ENCODE data around the gene PRX.
"Not testable (repeated sequence)": the region's sequence is repeated elsewhere in the genome, so short reads cannot be mapped to it uniquely, and the experiment has no call there.

Gene PRX

DNA sequence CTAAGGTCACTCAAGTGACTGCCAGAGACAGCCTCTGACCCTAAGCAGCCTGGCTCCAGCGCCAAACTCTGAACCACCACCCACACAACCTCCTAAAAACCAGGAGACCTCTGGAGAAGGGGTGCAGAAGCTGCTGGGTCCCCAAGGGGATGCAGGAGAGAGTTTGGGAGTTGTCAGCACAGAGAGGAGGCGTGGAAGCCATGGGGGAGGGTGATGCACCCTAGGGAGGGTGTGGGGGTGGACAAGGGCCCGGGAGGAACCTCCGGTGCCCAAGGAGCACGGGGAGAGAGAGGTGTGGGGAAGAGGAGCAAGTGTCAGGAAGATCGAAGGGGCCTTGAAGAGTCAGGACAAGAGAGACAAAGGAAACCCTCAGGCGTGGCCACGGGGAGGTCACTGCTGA, 21.1 kb downstream of the PRX start:
- no peak for DNase-seq (ENCODE audit: low spot score)

DNA sequence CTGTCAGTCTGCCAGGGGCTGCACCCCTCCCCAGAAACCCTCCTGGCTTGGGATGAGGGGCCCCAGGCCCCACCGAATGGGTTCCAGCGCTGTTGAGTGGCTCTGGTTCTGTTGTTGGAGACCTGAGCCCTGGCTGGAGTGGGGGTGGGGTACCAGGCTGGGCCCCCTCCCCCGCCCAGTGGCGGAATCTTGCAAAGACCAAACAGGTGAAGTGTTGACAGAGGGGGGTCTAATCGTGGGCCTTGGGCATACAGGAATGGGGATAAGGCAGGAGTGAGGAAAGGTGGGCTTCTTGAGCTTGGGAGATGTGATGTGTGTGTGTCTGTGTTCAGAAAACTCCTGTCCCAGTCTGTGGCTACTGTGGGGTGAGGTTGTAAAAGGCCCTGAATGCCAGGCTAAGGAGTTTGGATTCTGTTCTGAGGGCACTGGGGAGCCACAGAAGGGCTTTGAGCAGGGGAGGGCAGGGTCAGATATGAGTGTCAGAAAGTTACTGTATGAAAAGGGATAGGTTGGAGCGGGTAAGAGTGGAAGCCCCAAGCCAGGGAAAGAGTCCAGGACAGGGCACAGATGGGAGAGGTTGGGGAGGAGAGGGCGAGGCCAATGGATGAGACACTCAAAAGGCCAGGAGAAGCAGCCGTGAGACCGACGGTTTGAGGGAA, 23.0 kb downstream of the PRX start, which contains the start of gene HIPK4:
Gene HIPK4, minus strand, starts transcription at position 98 of the 659 bp plus-strand sequence. CDS start 279 bp downstream, outside the sequence.
- no peak for DNase-seq (ENCODE audit: low spot score)

DNA sequence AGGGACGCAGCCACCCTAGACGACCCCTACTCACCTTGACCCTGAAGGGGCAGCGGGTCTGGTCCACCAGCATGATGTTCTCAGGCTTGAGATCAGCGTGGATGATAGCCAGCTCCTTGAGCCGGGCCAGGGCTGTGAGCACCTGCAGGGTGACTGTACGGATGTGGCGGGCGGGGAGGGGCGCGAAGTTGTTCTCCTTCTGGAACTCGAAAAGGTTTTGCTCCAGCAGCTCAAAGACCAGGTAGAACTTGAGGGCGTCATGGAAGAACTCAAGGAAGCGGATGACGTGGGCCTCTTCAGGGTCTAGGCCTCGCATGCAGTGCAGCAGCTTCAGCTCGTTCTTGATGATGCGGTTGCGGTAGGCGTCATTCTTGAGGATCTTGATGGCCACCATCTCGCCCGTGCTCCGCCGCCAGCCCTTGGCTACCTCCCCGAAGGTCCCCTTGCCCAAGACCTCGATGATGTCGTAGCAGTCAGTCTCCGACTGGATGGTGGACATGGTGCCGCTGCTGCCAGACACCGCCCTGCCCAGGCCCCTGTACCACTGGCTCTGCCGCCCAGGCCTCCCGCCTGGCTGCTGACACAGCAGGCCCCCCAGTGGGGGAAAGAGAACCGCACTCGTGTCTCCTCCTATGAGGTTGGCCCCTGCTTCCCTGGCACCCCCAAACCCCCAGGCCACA, 23.6 kb downstream of the PRX start:
- no peak for DNase-seq (ENCODE audit: low spot score)

DNA sequence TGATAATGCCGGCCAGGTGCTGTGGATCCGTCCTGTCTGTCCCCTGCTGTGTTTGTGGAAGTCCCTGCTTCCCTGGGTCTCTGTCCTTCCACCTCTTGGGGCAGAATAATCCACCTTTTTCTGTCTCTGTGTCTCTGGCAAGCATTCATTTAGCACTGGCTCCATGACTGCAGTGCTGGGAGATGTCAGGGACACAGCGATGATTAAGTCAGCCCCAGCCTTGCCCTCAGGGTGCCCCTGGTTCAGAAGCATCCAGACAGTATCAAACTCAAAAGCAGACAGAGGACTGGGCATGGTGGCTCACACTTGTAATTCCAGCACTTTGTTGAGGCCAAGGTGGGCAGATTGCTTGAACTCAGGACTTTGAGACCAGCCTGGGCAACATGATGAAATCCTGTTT, 24.7 kb downstream of the PRX start:
- DNase-seq (ENCODE audit: low spot score) = no peak

DNA sequence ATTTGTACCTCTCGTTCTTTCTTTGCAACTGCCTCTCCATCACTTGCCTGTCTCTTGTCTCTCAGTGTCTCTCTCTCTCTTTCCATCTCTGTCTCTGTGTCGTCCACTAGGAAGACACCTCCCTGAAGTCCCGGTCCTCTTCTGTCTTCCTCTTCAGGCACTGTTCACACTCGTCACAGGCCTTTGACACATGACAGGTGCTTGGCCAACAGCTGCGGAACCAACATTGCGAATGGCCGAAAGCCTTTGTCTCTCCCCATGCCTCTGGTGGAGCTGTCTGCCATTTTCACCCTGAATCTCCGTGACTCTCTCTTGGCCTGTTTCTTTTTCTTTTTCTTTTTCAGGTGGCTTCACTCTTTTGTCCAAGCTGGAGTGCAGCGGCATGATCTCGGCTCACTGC, 26.0 kb downstream of the PRX start:
- DNase-seq (ENCODE audit: low spot score) = no peak

DNA sequence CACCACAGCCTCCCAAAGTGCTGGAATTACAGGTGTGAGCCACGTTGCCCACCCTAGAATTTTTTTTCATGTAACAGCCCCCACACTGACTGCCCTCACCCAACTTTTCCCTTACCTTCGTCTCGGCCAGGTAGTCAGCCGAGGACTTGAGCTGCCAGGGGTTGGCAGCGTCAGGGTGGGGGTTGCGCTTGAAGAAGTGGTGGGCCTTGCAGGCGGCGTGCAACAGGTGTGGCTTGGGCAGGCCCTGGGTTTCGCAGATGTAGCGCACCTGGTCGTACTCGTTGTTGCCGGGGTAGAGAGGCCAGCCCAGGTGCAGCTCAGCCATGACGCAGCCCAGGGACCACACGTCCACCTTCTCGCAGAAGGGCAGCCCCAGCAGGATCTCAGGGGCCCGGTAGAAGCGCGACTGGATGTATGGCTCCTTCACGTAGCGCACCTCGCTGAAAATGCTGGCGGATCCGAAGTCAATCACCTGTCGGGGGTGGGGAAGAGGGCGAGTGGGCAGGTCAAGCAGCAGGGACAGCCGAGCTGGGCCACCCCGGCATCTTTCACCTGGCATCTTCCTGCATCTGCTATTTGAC, 29.4 kb downstream of the PRX start:
- no peak for DNase-seq (ENCODE audit: low spot score)

DNA sequence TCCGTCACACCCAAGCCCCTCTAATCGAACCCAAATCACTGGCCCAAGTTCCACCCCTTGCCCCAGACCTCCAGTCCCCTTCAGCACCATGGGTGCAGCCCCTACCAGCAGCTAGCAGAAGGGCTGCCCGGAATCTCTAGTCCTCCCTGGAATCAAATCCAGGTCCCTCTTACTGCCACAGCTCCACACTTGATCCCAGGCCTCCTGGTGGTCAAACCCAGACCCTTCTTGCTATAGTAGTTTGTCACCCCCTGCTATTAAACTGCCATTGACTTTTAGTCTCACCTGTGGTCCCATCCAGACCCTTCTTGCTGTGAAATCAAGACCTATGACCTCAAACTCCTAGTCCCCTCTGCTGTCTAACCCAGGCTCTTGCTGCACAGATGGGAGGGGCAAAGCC, 31.9 kb downstream of the PRX start:
- DNase-seq (ENCODE audit: low spot score) = no peak

DNA sequence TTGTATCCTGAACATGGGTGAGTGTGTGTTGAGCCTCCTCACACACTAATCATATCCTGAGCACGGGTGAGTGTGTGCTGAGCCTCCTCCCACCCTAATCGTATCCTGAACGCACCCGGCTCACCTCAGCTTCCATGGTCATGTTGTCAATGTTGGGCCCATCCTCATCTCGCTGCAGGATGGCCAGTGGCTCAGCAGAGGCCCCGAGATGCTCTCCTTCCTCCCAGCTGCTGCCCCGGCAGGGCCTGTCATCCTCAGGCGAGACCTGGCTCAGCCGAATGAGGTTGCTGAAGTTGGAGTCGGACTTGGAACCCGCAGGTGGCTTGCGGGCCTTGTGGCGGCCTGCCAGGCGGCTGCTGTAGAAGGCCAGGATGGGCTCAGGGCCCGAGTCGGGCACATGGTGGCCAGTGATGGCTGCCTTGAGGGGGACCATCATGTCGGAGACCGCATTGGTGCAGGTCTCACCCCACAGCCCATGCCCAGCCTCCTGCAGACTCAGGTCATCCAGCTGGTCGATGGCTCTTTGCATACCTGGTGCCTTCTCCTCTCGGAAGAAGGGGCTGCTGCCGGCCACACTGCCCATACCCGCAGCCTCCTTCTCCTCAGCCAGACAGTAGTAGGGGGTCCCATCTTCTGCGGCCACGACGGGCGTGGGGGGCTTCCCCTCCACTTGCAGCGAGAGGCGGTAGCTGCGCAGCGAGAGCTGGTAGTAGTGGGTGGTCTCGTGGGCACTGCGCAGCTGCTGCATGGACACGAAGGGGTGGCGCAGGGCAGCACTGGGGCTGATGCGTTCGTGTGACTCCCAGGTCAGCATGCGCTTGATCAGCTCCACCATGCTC, 32.8 kb downstream of the PRX start:
- no peak for DNase-seq (ENCODE audit: low spot score)

DNA sequence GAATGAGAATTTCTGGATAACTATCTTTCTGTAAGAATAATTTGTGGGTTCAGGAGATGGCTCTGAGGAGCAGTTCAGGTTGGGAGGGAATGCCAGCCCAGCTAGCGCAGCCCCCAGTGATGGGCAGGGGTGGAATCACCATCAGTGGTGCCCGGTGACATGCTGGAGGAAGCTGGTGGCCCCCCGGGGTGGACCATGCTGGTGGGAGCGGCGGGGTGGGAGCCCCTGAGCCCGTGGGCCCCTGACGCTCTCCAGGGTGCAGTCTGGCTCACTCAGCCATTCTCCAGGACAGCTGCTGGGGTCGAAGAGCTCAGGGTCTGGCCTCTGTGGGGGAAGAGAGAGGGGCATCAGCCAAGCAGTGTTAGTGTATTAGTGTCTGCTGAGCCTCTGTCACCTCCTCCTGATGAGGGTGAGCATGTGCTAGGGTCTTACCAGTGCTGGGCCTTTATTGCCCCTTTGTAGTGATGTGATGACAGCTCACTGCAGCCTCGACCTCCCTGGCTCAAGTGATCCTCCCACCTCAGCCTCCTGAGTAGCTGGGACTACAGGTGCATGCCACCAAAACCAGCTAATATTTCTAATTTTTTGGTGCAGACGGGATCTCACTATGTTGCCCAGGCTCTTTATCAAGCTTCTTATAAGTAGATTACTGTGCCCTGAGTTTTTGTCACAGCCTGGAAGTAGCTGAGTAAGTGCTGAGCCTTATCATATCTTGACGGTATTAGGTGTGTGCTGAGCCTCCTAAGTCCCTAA, 33.6 kb downstream of the PRX start:
- DNase-seq (ENCODE audit: low spot score) = no peak

DNA sequence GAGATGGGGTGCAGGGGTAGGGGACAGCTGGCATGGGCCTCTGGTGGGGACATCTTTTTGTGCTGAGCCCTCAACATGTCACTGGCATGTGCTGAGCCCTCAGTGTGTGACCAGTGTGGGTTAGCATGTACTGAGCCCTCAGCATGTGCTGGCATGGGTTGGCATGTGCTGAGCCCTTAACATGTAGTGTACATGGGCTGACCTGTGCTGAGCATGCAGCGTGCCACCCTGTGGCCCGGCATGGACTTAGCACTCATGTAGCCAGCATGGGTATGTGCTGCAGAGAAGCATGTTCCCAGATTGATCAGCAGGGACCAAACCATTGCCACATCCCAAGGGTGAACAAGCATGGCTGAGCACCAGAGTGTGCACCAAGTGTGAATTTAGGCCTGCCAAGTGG, 34.7 kb downstream of the PRX start:
- DNase-seq (ENCODE audit: low spot score) = no peak

DNA sequence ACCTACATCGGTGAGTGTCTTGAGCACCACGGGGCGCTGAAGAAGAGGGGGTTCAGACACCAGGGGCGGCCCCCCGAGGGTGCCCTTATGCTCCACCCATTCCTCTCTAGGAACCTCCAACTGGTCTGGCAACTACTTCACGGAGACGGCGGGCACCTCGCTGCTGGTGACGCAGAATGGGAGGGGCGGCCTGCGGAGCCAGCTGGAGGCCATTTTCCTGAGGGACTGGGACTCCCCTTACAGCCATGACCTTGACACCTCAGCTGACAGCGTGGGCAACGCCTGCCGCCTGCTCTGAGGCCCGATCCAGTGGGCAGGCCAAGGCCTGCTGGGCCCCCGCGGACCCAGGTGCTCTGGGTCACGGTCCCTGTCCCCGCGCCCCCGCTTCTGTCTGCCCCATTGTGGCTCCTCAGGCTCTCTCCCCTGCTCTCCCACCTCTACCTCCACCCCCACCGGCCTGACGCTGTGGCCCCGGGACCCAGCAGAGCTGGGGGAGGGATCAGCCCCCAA, 35.2 kb downstream of the PRX start:
- no peak for DNase-seq (ENCODE audit: low spot score)

DNA sequence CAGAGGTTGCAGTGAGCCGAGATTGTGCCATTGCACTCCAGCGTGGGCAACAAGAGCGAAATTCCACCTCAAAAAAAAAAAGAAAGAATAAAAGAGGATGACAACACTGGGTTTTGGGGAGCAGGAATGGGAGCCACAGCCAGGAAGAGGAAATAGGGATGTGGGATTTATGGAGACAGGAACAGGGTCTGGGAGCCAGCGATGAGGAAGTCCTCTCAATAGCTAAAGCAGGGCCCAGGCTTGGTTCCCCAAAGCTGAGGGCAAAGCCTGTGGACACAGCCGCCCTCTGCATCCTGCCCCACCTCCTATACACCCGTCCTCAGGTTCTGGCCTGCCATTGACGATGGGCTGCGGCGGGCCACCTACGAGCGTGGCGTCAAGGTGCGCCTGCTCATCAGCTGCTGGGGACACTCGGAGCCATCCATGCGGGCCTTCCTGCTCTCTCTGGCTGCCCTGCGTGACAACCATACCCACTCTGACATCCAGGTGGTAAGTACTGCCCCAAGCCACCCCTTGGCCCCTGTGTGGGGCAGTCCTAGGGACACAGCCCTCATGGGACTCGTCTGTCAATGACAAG, 36.8 kb downstream of the PRX start:
- DNase-seq (ENCODE audit: low spot score) = no peak

DNA sequence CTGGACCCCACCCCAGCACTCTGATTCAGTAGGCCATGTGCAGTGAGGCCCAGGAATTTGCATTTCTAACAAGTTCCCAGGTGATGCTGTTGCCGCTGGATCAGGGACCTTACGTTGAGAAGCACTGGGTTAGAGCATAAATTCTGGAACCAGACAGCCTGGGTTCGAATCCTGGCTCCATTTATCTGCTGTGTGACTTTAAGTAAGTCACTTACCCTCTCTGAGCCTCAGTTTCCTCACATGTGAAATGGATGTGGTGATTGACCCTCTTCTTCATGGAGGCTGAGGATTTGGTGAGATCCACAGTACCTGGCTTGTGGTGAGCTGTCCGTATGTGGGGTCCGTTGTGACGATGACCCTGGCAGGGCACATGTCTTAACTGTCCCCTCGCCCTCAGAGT, 39.1 kb downstream of the PRX start:
- DNase-seq (ENCODE audit: low spot score) = no peak

DNA sequence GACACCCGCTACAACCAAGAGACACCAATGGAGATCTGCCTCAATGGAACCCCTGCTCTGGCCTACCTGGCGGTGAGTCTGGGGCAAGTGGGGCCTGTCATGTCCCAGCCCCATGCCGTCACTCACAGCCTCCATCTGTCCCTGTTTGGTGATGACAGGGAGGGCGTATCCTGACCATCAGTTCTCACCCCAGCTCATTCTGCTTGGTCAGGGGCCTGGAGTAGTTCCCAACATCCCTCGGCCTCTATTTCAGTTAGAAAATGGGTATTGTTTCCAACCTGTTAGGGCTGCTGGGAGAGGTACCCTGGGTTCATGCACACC, 41.4 kb downstream of the PRX start:
- DNase-seq (ENCODE audit: low spot score) = no peak

DNA sequence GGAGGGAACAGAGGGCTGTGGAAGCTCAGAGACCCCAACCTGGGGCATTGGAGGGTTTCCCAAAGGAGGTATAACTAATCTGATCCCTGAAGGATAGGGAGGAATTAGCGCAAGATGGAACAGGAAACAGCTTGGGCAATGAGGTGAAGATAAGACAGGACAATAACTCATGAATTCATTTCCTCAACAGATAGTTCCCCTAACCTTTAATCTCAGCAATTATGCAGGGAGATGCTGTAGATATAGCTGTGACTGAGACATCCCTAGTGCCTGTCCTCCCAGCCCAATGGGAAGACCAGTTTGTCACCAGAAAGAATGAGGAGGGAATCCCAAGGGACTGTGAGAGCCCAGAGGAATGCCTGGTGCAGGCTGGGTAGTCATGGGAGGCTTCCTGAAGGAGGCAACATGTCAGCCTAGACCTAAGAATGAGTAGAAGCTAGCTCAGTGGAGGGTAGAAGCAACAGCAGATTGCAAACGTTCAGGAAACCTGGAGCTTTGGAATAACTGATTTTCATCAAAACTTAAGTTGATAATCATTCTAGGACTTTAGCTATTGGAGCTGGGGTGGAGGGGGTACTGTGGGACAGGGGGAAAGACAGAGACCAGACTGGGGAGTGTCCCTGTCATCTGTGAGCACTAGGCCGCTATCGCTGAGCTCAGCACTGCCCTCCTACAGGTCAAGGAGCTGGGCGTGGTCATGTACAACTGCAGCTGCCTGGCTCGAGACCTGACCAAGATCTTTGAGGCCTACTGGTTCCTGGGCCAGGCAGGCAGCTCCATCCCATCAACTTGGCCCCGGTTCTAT, 42.0 kb downstream of the PRX start:
- DNase-seq (ENCODE audit: low spot score) = no peak

DNA sequence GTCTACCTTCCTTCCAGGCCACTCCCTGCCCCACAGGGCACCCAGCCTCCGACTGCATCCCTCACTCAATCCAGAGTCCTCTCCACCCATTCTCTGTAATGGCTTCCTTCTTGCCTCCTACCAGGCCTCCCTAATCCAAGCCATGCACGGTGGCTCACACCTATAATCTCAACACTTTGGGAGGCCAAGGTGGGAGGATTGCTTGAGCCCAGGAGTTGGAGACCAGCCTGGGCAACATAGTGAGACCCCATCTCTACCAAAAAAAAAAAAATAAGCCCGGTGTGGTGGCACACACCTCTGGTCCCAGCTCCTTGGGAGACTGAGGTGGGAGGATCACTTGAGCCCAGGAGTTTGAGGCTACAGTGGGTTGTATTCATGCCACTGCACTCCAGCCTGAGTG, 42.9 kb downstream of the PRX start:
- DNase-seq (ENCODE audit: low spot score) = not testable (repeated sequence)

DNA sequence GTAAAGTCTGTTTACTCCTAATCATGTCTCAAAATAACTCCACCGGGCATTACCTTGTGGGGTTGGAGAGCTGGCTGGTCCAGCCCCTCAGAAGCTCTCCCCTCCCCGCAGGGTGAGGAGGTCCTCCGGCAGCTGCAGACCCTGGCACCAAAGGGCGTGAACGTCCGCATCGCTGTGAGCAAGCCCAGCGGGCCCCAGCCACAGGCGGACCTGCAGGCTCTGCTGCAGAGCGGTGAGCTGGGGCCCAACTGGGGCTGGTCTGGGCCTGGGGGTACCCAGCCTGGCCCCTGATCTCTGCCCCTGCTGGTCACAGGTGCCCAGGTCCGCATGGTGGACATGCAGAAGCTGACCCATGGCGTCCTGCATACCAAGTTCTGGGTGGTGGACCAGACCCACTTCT, 43.4 kb downstream of the PRX start:
- no peak for DNase-seq (ENCODE audit: low spot score)

DNA sequence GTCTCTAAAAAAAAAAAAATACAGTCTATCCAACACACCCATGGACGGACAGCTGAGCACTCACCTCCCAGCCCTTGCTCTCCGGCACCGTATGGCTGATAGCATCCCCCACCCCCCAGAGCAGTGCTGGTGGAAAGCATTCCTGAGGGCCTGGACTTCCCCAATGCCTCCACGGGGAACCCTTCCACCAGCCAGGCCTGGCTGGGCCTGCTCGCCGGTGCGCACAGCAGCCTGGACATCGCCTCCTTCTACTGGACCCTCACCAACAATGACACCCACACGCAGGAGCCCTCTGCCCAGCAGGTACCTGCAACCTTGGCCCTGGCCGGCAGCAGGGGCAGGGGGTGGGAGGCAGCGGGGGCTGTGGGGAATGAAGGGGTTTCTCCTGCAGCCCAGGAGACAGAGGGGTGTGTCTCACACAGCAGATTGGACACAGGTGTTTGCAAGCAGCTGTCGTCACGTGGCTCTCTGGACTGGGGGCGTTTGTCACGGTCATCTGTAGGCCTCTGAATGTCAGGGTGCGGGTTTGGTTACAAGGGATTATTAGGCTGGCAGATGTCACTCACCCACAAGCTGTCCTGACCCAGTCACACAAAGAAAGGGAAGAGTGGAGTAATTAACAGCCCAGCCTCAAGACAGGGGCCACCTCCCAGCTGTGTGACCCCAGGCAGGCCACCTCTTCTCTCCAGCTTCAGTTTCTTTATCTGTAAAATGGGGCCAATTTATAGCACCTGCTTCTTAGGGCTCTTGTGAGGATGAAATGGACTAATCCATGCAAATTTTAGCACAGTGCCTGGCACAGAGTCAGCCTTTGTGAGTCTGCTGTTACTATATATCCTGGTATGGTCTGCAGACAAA, 45.4 kb downstream of the PRX start:
- DNase-seq (ENCODE audit: low spot score) = no peak

DNA sequence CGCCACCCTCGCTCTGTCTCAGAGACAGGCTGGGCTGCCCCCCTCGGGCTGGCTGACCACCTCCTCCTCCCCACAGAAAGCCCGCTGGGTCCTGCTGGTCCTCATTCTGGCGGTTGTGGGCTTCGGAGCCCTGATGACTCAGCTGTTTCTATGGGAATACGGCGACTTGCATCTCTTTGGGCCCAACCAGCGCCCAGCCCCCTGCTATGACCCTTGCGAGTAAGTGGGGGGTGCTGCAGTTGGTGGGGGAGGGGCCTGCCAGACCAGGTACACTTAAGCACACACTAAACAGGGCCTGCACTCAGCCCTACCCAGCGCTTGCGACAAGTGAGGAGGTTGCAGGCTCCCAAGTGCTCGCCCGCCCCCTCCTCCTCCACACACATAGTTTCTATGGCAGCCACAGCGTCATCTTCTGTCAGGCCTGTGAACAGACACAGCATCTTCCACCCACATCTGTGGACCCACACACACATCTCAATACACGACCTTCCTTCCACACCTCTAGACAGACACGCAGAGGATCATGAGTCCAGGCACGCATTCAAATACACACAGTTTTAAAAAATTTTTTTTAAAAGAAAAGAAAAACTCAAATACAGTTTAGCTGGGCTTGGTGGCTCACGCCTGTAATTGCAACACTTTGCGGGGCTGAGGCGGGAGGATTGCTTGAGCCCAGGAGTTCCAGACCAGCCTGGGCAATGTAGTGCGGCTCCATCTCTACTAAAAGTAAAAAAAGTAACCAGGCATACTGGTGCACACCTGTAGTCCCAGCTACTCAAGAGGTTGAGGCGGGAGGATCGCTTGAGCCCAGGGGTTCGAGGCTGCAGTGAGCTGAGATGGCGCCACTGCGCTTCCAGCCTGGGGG, 46.2 kb downstream of the PRX start:
- no peak for DNase-seq (ENCODE audit: low spot score)
